ENCODE data around the gene CBFA2T2. TPM values are rescaled to one million over a fixed set of nuclear protein-coding genes. Genes with fewer than 3 reads are reported as not detected.

CBFA2T2 gene
- total and polyA plus RNA-seq, 10 of the 15 experiments (the other 5 are each of a cell fraction or from before 2014, with no cell fraction given): 0.61 to 8.6 (median 5.5) TPM

DNA sequence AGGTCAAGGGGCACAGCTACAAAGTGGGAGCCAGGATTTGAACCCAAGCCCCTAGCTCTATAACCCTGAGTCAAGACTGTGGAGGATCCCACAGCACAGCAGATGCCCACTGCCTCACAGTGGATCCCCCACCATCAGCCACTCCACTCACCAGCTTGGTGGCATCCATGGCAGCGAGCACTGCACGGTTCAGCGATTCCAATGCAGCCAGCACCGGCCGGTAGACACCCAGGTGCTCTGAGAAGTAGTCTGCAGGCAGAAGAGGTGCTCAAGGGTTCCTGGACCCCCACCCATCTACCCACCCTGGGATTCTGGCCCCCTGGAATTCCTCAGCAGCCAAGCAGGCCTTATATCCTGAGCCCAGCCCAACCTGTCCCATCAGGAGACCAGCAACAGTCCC, 179.3 kb downstream of the CBFA2T2 start:
- Histone ChIP-seq H3K4me1 (ENCODE audit: control insufficient read depth, insufficient read depth, low read length) (peaks cover 24% of the 10 kb centered on the region), H3K9ac (ENCODE audit: control insufficient read depth, insufficient read depth, low read length) (no peak overlapping the region), H3K36me3 (ENCODE audit: control insufficient read depth in 2 of 2, insufficient read depth in 2 of 2, low read length in 1 of 2) (no peaks in the 10 kb centered on the region), H3K4me3 (no peak overlapping the region), H3K79me2 (ENCODE audit: control insufficient read depth, insufficient read depth, low read length) (peaks cover 2% of the 10 kb centered on the region), H3K27me3 (replicated peaks in 1 of 2; ENCODE audit: control insufficient read depth in 2 of 2, insufficient read depth in 2 of 2, low read length in 1 of 2) (no peaks in the 10 kb centered on the region), H3K27ac (ENCODE audit: control insufficient read depth, insufficient read depth) (no peak overlapping the region), H2AFZ (ENCODE audit: control insufficient read depth, low read depth, low read length) (no peak overlapping the region), H4K20me1 (ENCODE audit: control insufficient read depth, insufficient read depth) (peaks cover 4% of the 10 kb centered on the region; the same call in 1 of the 2 replicates), H3K9me3 (replicated peaks; ENCODE audit: control insufficient read depth, insufficient read depth, low read length) (no peaks in the 10 kb centered on the region), H3K4me2 (ENCODE audit: control insufficient read depth, insufficient read depth) (no peak overlapping the region)
- BruUV-seq (replicated peaks): no TSS peak
- DNase-seq (ENCODE audit: low read depth, low spot score): no peak
- ChIA-PET RAD21 (ENCODE audit: unreplicated experiment) (interaction anchor here (0.6 to 3.3 kb wide), 10 partner anchors 10 to 211 kb away, joined by 3 to 25 read pairs (median 3); no protein-coding TSS in a partner anchor), CTCF (interaction anchor here (1.1 to 4.1 kb wide), 8 partner anchors 11 to 267 kb away, joined by 4 to 43 read pairs (median 18); partner anchors contain the start of gene CDK5RAP1), SMC1A (ENCODE audit: uncharacterized antibody, unreplicated experiment) (interaction anchor here (1.3 to 4.0 kb wide), 8 partner anchors 16 to 267 kb away, joined by 3 to 20 read pairs (median 5); partner anchors contain the start of gene CDK5RAP1), POLR2A (interaction anchor here (0.7 to 1.1 kb wide), 2 partner anchors 12 to 148 kb away, joined by 3 read pairs; no protein-coding TSS in a partner anchor)
- FAIRE-seq: no peak
- TF ChIP-seq PAX5 (IDR thresholded peaks at IDR 0.05; ENCODE audit: borderline replicate concordance, low read depth, low read length): peak; percentile 42; the same call in 1 of the 2 replicates
- TF ChIP-seq SMAD5 (IDR thresholded peaks at IDR 0.05; ENCODE audit: low read depth): no peak
- intact Hi-C loops (cut with micrococcal nuclease; ENCODE audit: unreplicated experiment) (loop anchor here (10.0 kb wide), 1 partner anchor 456 kb away; no protein-coding TSS in a partner anchor), in situ Hi-C loops (cut with MboI) (no loop called here)
- ATAC-seq: no peak
- 38% methylated on average over 5 of the region's 5 CpGs for WGBS (ENCODE audit: insufficient coverage, insufficient replicate concordance, low lambda C conversion rate, missing lambda C conversion rate)

DNA sequence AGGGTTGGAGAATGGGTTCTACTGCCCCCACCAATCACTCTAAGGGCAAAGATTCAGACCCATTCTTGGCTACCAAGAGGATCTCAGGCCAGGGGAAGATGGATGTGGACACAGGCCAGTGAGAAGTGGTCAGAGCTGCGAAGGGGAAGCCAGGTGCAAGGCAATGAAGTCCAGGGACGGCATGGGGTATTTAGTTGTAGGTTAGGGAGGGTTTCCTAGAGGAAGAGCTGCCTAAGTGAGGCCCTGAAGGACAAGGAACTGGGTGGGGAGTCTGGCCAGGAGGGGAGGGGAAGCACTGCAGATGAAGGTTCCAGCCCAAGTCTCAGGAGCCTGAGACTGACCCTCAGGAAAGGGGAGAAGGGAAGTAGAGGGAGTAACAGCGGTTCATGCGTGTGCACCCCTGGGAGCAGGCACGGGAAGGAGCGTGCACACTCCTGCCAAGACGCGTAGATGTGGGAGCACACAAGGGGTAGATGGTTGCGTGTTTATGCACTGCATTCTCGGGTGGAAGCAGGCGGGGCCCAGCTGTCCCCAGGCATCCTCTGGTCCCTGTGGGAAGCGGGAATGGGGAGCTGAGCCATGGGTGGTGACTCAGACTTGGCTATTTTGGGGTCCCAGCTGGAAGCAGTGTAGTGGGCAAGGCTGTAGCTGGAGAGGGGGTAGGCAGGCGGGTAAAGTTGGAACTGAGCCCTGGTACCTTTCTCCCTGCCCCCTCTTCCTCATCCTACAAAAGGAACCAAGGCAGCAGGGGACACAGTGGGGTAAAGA, 180.2 kb downstream of the CBFA2T2 start:
- no peak for ATAC-seq
- no peaks in the 10 kb centered on the region for H3K9me3 ChIP-seq (replicated peaks; ENCODE audit: control insufficient read depth, insufficient read depth, low read length)
- H4K20me1 ChIP-seq (ENCODE audit: control insufficient read depth, insufficient read depth): peaks cover 4% of the 10 kb centered on the region; the same call in 1 of the 2 replicates
- no peaks in the 10 kb centered on the region for H3K27me3 ChIP-seq (replicated peaks in 1 of 2; ENCODE audit: control insufficient read depth in 2 of 2, insufficient read depth in 2 of 2, low read length in 1 of 2)
- H3K27ac ChIP-seq (ENCODE audit: control insufficient read depth, insufficient read depth): no peak overlapping the region
- ChIA-PET RAD21 (ENCODE audit: unreplicated experiment) (interaction anchor here (0.5 to 2.2 kb wide), 5 partner anchors 10 to 708 kb away, joined by 3 to 6 read pairs (median 3); no protein-coding TSS in a partner anchor), SMC1A (ENCODE audit: uncharacterized antibody, unreplicated experiment) (no interaction called here), POLR2A (interaction anchor here (1.1 kb wide), 1 partner anchor 12 kb away, joined by 3 read pairs; no protein-coding TSS in a partner anchor), CTCF (interaction anchor here (3.5 to 3.9 kb wide), 2 partner anchors 10 to 212 kb away, joined by 36 to 43 read pairs; no protein-coding TSS in a partner anchor)
- intact Hi-C loops (cut with micrococcal nuclease; ENCODE audit: unreplicated experiment) (loop anchor here (10.0 kb wide), 1 partner anchor 455 kb away; no protein-coding TSS in a partner anchor), in situ Hi-C loops (cut with MboI) (no loop called here)
- no peak overlapping the region for H3K9ac ChIP-seq (ENCODE audit: control insufficient read depth, insufficient read depth, low read length)
- no peak overlapping the region for H2AFZ ChIP-seq (ENCODE audit: control insufficient read depth, low read depth, low read length)
- FAIRE-seq: no peak
- no peak overlapping the region for H3K4me3 ChIP-seq
- peaks cover 2% of the 10 kb centered on the region for H3K79me2 ChIP-seq (ENCODE audit: control insufficient read depth, insufficient read depth, low read length)
- peaks cover 22% of the 10 kb centered on the region for H3K4me1 ChIP-seq (ENCODE audit: control insufficient read depth, insufficient read depth, low read length)
- H3K4me2 ChIP-seq (ENCODE audit: control insufficient read depth, insufficient read depth): no peak overlapping the region
- H3K36me3 ChIP-seq (ENCODE audit: control insufficient read depth in 2 of 2, insufficient read depth in 2 of 2, low read length in 1 of 2): no peaks in the 10 kb centered on the region
- WGBS (ENCODE audit: insufficient coverage, insufficient replicate concordance, low lambda C conversion rate, missing lambda C conversion rate): 89% methylated on average over 13 of the region's 13 CpGs
- BruUV-seq (replicated peaks): no TSS peak
- DNase-seq (ENCODE audit: low read depth, low spot score): no peak
- TF ChIP-seq SMARCA5 (IDR thresholded peaks at IDR 0.05): no peak
- TF ChIP-seq KDM1A (IDR thresholded peaks at IDR 0.05; ENCODE audit: borderline replicate concordance): no peak
- TF ChIP-seq, protein P1, sequence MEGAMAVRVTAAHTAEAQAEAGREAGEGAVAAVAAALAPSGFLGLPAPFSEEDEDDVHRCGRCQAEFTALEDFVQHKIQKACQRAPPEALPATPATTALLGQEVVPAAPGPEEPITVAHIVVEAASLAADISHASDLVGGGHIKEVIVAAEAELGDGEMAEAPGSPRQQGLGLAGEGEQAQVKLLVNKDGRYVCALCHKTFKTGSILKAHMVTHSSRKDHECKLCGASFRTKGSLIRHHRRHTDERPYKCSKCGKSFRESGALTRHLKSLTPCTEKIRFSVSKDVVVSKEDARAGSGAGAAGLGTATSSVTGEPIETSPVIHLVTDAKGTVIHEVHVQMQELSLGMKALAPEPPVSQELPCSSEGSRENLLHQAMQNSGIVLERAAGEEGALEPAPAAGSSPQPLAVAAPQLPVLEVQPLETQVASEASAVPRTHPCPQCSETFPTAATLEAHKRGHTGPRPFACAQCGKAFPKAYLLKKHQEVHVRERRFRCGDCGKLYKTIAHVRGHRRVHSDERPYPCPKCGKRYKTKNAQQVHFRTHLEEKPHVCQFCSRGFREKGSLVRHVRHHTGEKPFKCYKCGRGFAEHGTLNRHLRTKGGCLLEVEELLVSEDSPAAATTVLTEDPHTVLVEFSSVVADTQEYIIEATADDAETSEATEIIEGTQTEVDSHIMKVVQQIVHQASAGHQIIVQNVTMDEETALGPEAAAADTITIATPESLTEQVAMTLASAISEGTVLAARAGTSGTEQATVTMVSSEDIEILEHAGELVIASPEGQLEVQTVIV (IDR thresholded peaks at IDR 0.05; ENCODE audit: borderline replicate concordance, partially characterized antibody): no peak
- no peak for TF ChIP-seq TCF3 (IDR thresholded peaks at IDR 0.05; ENCODE audit: borderline replicate concordance, insufficient read depth, low read depth, low read length)
- TF ChIP-seq, protein P2, sequence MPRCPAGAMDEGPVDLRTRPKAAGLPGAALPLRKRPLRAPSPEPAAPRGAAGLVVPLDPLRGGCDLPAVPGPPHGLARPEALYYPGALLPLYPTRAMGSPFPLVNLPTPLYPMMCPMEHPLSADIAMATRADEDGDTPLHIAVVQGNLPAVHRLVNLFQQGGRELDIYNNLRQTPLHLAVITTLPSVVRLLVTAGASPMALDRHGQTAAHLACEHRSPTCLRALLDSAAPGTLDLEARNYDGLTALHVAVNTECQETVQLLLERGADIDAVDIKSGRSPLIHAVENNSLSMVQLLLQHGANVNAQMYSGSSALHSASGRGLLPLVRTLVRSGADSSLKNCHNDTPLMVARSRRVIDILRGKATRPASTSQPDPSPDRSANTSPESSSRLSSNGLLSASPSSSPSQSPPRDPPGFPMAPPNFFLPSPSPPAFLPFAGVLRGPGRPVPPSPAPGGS (IDR thresholded peaks at IDR 0.05; ENCODE audit: borderline replicate concordance, insufficient read depth, low read depth, low read length, poor library complexity, severe bottlenecking): no peak
